HEK293 (cell line): ENCODE results near the gene ZNF865.

ENCODE experiments used
- CTCF ChIA-PET: fragments of 350-600 bp; formaldehyde crosslinking; extraction: SDS; loops from one replicate; lab custom pipeline; 2021; ENCODE audit warnings: antibody characterized with exemption; lab: Yijun Ruan, JAX
- POLR2A ChIA-PET: fragments of 300-600 bp; formaldehyde crosslinking; extraction: SDS; loops from one replicate; lab custom pipeline; 2020; ENCODE audit warnings: antibody characterized with exemption, inconsistent platforms; lab: Yijun Ruan, JAX
- H3K27ac ChIP-seq: fragments of 200-500 bp; sonication (Bioruptor generic); 2 replicates; pipeline ENCODE4 v1.5.1; 2014; ENCODE audit warnings: low read depth, low read length, control low read depth, inconsistent platforms; ENCODE audit errors: extremely low read depth
- H3K36me3 ChIP-seq, 2 experiments: fragments of 200-500 bp in 1 of 2; sonication (Bioruptor generic) in 1 of 2; 1 replicate in 1 of 2; 2 replicates in 1 of 2; pipeline ENCODE4 v1.5.1; 2014 to 2017; ENCODE audit warnings: inconsistent platforms in 2 of 2, low read length in 2 of 2; ENCODE audit not compliant: control insufficient read depth in 2 of 2, insufficient read depth in 1 of 2
- H3K4me1 ChIP-seq: fragments of 200-500 bp; sonication (Bioruptor generic); 2 replicates; pipeline ENCODE4 v1.5.1; 2014; ENCODE audit warnings: mild to moderate bottlenecking, low read length, inconsistent platforms; ENCODE audit not compliant: control insufficient read depth, insufficient read depth
- H3K4me3 ChIP-seq: 2 replicates; pipeline ENCODE4 v1.5.1; 2011; ENCODE audit warnings: low read depth, mild to moderate bottlenecking, control low read depth, low read length, moderate library complexity
- H3K9me3 ChIP-seq: fragments of 200-500 bp; sonication (Bioruptor generic); 2 replicates; pipeline ENCODE4 v1.5.1; 2014; ENCODE audit warnings: low read depth, low read length, inconsistent platforms; ENCODE audit not compliant: control insufficient read depth, insufficient read depth
- EGR2 ChIP-seq: fragments of 450-650 bp; formaldehyde crosslinking; IDR thresholded peaks from 2 replicates; pipeline ENCODE4 v1.5.1; 2016; ENCODE audit warnings: low read depth, missing biosample characterization, missing genetic modification characterization
- HIC1 ChIP-seq: fragments of 450-650 bp; formaldehyde crosslinking; IDR thresholded peaks from 2 replicates; pipeline ENCODE4 v1.5.1; 2016; ENCODE audit warnings: missing biosample characterization, missing genetic modification characterization
- KLF10 ChIP-seq: fragments of 450-650 bp; IDR thresholded peaks from 2 replicates; pipeline ENCODE4 v1.5.1; 2018; ENCODE audit warnings: missing biosample characterization, mild to moderate bottlenecking, missing genetic modification characterization
- KLF16 ChIP-seq: fragments of 450-650 bp; formaldehyde crosslinking; IDR thresholded peaks from 2 replicates; pipeline ENCODE4 v1.5.1; 2017; ENCODE audit warnings: missing biosample characterization, missing genetic modification characterization
- KLF17 ChIP-seq: fragments of 450-650 bp; formaldehyde crosslinking; IDR thresholded peaks from 2 replicates; pipeline ENCODE4 v1.5.1; 2016; ENCODE audit warnings: missing biosample characterization, missing genetic modification characterization
- KLF8 ChIP-seq: fragments of 450-650 bp; formaldehyde crosslinking; IDR thresholded peaks from 2 replicates; pipeline ENCODE4 v1.5.1; 2016; ENCODE audit warnings: missing biosample characterization, missing genetic modification characterization
- PRDM1 ChIP-seq: fragments of 450-650 bp; formaldehyde crosslinking; IDR thresholded peaks from 2 replicates; pipeline ENCODE4; 2016; ENCODE audit warnings: missing biosample characterization, missing genetic modification characterization
- RBAK ChIP-seq: fragments of 450-650 bp; formaldehyde crosslinking; IDR thresholded peaks from 2 replicates; pipeline ENCODE4 v1.5.1; 2016; ENCODE audit warnings: missing biosample characterization, missing genetic modification characterization
- SP7 ChIP-seq: fragments of 450-650 bp; formaldehyde crosslinking; IDR thresholded peaks from 2 replicates; pipeline ENCODE4 v1.5.1; 2016; ENCODE audit warnings: missing biosample characterization, missing genetic modification characterization
- TRIM28 ChIP-seq: IDR thresholded peaks from 2 replicates; pipeline ENCODE4 v1.6.1; 2011; ENCODE audit warnings: low read length, control low read depth, borderline replicate concordance
- YY1 ChIP-seq: fragments of 450-650 bp; formaldehyde crosslinking; IDR thresholded peaks from 2 replicates; pipeline ENCODE4 v1.5.1; 2018; ENCODE audit warnings: missing biosample characterization, missing genetic modification characterization
- ZBTB21 ChIP-seq: fragments of 450-650 bp; formaldehyde crosslinking; IDR thresholded peaks from 2 replicates; pipeline ENCODE4 v1.5.1; 2017; ENCODE audit warnings: missing biosample characterization, missing genetic modification characterization
- ZEB2 ChIP-seq: fragments of 450-650 bp; formaldehyde crosslinking; IDR thresholded peaks from 2 replicates; pipeline ENCODE4 v1.5.1; 2016; ENCODE audit warnings: missing biosample characterization, missing genetic modification characterization
- ZNF121 ChIP-seq: fragments of 450-650 bp; formaldehyde crosslinking; IDR thresholded peaks from 2 replicates; pipeline ENCODE4 v1.5.1; 2016; ENCODE audit warnings: missing biosample characterization, missing genetic modification characterization
- ZNF146 ChIP-seq: fragments of 450-650 bp; formaldehyde crosslinking; IDR thresholded peaks from 2 replicates; pipeline ENCODE4 v1.5.1; 2016; ENCODE audit warnings: missing biosample characterization, missing genetic modification characterization
- ZNF175 ChIP-seq: fragments of 450-650 bp; formaldehyde crosslinking; IDR thresholded peaks from 2 replicates; pipeline ENCODE4 v1.5.1; 2016; ENCODE audit warnings: missing biosample characterization, missing genetic modification characterization
- ZNF266 ChIP-seq: fragments of 450-650 bp; formaldehyde crosslinking; IDR thresholded peaks from 2 replicates; pipeline ENCODE4 v1.5.1; 2016; ENCODE audit warnings: missing biosample characterization, missing genetic modification characterization, low read depth
- ZNF280C ChIP-seq: fragments of 450-650 bp; formaldehyde crosslinking; IDR thresholded peaks from 2 replicates; pipeline ENCODE4 v1.5.1; 2016; ENCODE audit warnings: missing biosample characterization, missing genetic modification characterization
- ZNF335 ChIP-seq: fragments of 450-650 bp; formaldehyde crosslinking; conservative IDR thresholded peaks from 2 replicates; pipeline ENCODE4 v1.5.1; 2016; ENCODE audit warnings: missing biosample characterization, missing genetic modification characterization
- ZNF398 ChIP-seq: fragments of 450-650 bp; formaldehyde crosslinking; IDR thresholded peaks from 2 replicates; pipeline ENCODE4 v1.5.1; 2017; ENCODE audit warnings: missing biosample characterization, missing genetic modification characterization
- ZNF433 ChIP-seq: fragments of 450-650 bp; formaldehyde crosslinking; IDR thresholded peaks from 2 replicates; pipeline ENCODE4 v1.5.1; 2016; ENCODE audit warnings: missing biosample characterization, missing genetic modification characterization, low read depth
- ZNF529 ChIP-seq: fragments of 450-650 bp; formaldehyde crosslinking; IDR thresholded peaks from 2 replicates; pipeline ENCODE4 v1.5.1; 2017; ENCODE audit warnings: missing genetic modification characterization, missing biosample characterization; ENCODE audit not compliant: insufficient replicate concordance
- ZNF548 ChIP-seq: fragments of 450-650 bp; formaldehyde crosslinking; IDR thresholded peaks from 2 replicates; pipeline ENCODE4 v1.5.1; 2016; ENCODE audit warnings: missing biosample characterization, missing genetic modification characterization
- ZNF549 ChIP-seq: fragments of 450-650 bp; IDR thresholded peaks from 2 replicates; pipeline ENCODE4 v1.5.1; 2018; ENCODE audit warnings: missing biosample characterization, missing genetic modification characterization, mild to moderate bottlenecking, inconsistent platforms, moderate library complexity
- ZNF596 ChIP-seq: fragments of 450-650 bp; IDR thresholded peaks from 2 replicates; pipeline ENCODE4 v1.5.0; 2018; ENCODE audit warnings: missing biosample characterization, mild to moderate bottlenecking, missing genetic modification characterization, moderate library complexity
- ZNF701 ChIP-seq: fragments of 450-650 bp; formaldehyde crosslinking; IDR thresholded peaks from 2 replicates; pipeline ENCODE4 v1.5.1; 2016; ENCODE audit warnings: missing biosample characterization, missing genetic modification characterization
- ZNF747 ChIP-seq: fragments of 450-650 bp; formaldehyde crosslinking; IDR thresholded peaks from 2 replicates; pipeline ENCODE4 v1.5.1; 2016; ENCODE audit warnings: missing biosample characterization, missing genetic modification characterization
- ZNF777 ChIP-seq: fragments of 450-650 bp; formaldehyde crosslinking; IDR thresholded peaks from 2 replicates; pipeline ENCODE4 v1.5.1; 2017; ENCODE audit warnings: missing biosample characterization, missing genetic modification characterization, borderline replicate concordance
- ZNF791 ChIP-seq: fragments of 450-650 bp; formaldehyde crosslinking; IDR thresholded peaks from 2 replicates; pipeline ENCODE4 v1.5.1; 2016; ENCODE audit warnings: missing biosample characterization, missing genetic modification characterization
- ZXDB ChIP-seq: fragments of 450-650 bp; formaldehyde crosslinking; IDR thresholded peaks from 2 replicates; pipeline ENCODE4 v1.5.1; 2016; ENCODE audit warnings: missing biosample characterization, missing genetic modification characterization

The ZNF865 gene

GRCh38 chr19:55623561-55623960 is 18.1 kb downstream of the ZNF865 start (continued):
- TF ChIP-seq KLF17 (tag by site-specific recombination), result no peak

- peak within 1 kb of the TSS; percentile 87 for H3K27ac ChIP-seq
- peaks cover 5% of the 10 kb centered on the region for H3K4me1 ChIP-seq
- H3K4me3 ChIP-seq, result peak within 1 kb of the TSS; percentile 88
- no peaks in the 10 kb centered on the region for H3K9me3 ChIP-seq
- peaks cover 0 to 5% of the 10 kb centered on the region in 2 experiments; a peak in 1 of 3 replicates for H3K36me3 ChIP-seq
- CTCF ChIA-PET, result interaction anchor here (0.5 to 5.3 kb wide), 21 partner anchors 9 to 747 kb away, joined by 3 to 30 read pairs (median 4); partner anchors contain the start of gene ZNF865
- POLR2A ChIA-PET, result interaction anchor here (0.6 to 9.1 kb wide), 40 partner anchors 8 to 1161 kb away, joined by 3 to 75 read pairs (median 4); partner anchors contain the start of genes CCDC106, DNAAF3, FIZ1 and ISOC2
- TF ChIP-seq EGR2 (tag by site-specific recombination), result 0 out of 2 replicates have a peak, but pooled peaks have one; percentile 10
- no peak for TF ChIP-seq ZNF549 (tag by site-specific recombination)
- TF ChIP-seq ZNF121 (tag by site-specific recombination), result no peak
- no peak for TF ChIP-seq ZNF529 (tag by site-specific recombination)
- TF ChIP-seq ZNF433, result no peak
- peak; percentile 54; the same call in 1 of the 2 replicates for TF ChIP-seq YY1 (tag by site-specific recombination)
- peak; percentile 57; the same call in 1 of the 2 replicates for TF ChIP-seq ZEB2 (tag by site-specific recombination)
- TF ChIP-seq KLF8, result peak; percentile 87
- TF ChIP-seq ZXDB (tag by site-specific recombination), result peak; percentile 37; the same call in 1 of the 2 replicates
- TF ChIP-seq ZNF596, result no peak
- TF ChIP-seq ZNF280C (tag by site-specific recombination), result no peak
- 0 out of 2 replicates have a peak, but pooled peaks have one; percentile 53 for TF ChIP-seq ZBTB21 (tag by site-specific recombination)
- no peak for TF ChIP-seq ZNF146 (tag by site-specific recombination)
- TF ChIP-seq SP7 (tag by site-specific recombination), result peak; percentile 59; the same call in 1 of the 2 replicates
- TF ChIP-seq ZNF777 (tag by site-specific recombination), result no peak
- no peak for TF ChIP-seq ZNF701 (tag by site-specific recombination)
- peak; percentile 21; the same call in 1 of the 2 replicates for TF ChIP-seq ZNF398 (tag by site-specific recombination)
- no peak for TF ChIP-seq RBAK (tag by site-specific recombination)
- TF ChIP-seq ZNF747 (tag by site-specific recombination), result no peak
- TF ChIP-seq ZNF335 (tag by site-specific recombination), result peak; percentile 83
- TF ChIP-seq KLF16 (tag by site-specific recombination), result peak; percentile 74
- TF ChIP-seq KLF10 (tag by site-specific recombination), result peak; percentile 88
- no peak for TF ChIP-seq ZNF266
- no peak for TF ChIP-seq ZNF175 (tag by site-specific recombination)
- TF ChIP-seq ZNF791, result no peak
- TF ChIP-seq HIC1 (tag by site-specific recombination), result no peak
- no peak for TF ChIP-seq TRIM28
- no peak for TF ChIP-seq ZNF548 (tag by site-specific recombination)
- TF ChIP-seq PRDM1 (tag by site-specific recombination), result no peak
Measured at GRCh38 chr19:55624109-55625003, 18.9 kb downstream of the ZNF865 start, which contains the start of gene ZNF784. Gene ZNF784 (minus strand): TSS chr19:55624566. CDS start chr19:55624561, 5 bp downstream.
